H9 (cell line): ENCODE results near the gene WDR5. TPM values are rescaled to one million over a fixed set of nuclear protein-coding genes. Genes with fewer than 3 reads are reported as not detected.

Experiments used
- DNase-seq: peaks from one replicate; pipeline ENCODE4 v3.0.0-alpha.2; 2017
- H2AFZ ChIP-seq: one replicate; pipeline ENCODE4 v1.6.1; 2013; ENCODE audit warnings: mild to moderate bottlenecking, low read length, control low read depth, moderate library complexity
- H2AK5ac ChIP-seq: 2 replicates; pipeline ENCODE4 v1.6.1; 2013; ENCODE audit warnings: low read length, control low read depth, mixed read lengths; ENCODE audit not compliant: insufficient read length
- H2BK120ac ChIP-seq: one replicate; pipeline ENCODE4 v1.6.1; 2013; ENCODE audit warnings: low read depth, mild to moderate bottlenecking, low read length, control low read depth, inconsistent platforms; ENCODE audit not compliant: poor library complexity, severe bottlenecking
- H2BK12ac ChIP-seq: 2 replicates; pipeline ENCODE4 v1.6.1; 2013; ENCODE audit warnings: low read length, control low read depth, mixed read lengths, low read depth; ENCODE audit not compliant: insufficient read length
- H2BK15ac ChIP-seq: 2 replicates; pipeline ENCODE4 v1.6.1; 2013; ENCODE audit warnings: low read depth, low read length, control low read depth
- H2BK20ac ChIP-seq: one replicate; pipeline ENCODE4 v1.6.1; 2013; ENCODE audit warnings: low read depth, mild to moderate bottlenecking, low read length, control low read depth, inconsistent platforms; ENCODE audit not compliant: poor library complexity, severe bottlenecking
- H2BK5ac ChIP-seq: 2 replicates; pipeline ENCODE4 v1.6.1; 2013; ENCODE audit warnings: low read length, control low read depth, mixed read lengths; ENCODE audit not compliant: insufficient read length
- H3K14ac ChIP-seq: 2 replicates; pipeline ENCODE4 v1.6.1; 2013; ENCODE audit warnings: low read length, control low read depth; ENCODE audit not compliant: insufficient read depth
- H3K18ac ChIP-seq: 2 replicates; pipeline ENCODE4 v1.6.1; 2013; ENCODE audit warnings: low read depth, mild to moderate bottlenecking, mixed read lengths, low read length, control low read depth; ENCODE audit not compliant: insufficient read length
- H3K23ac ChIP-seq: 2 replicates; pipeline ENCODE4 v1.6.1; 2013; ENCODE audit warnings: low read length, control low read depth, mixed read lengths, low read depth; ENCODE audit not compliant: insufficient read length
- H3K23me2 ChIP-seq: 2 replicates; pipeline ENCODE4 v1.6.1; 2013; ENCODE audit warnings: low read depth, mild to moderate bottlenecking, mixed read lengths, low read length, control low read depth; ENCODE audit not compliant: insufficient read length, poor library complexity, severe bottlenecking
- H3K27ac ChIP-seq: 2 replicates; pipeline ENCODE4 v1.5.1; 2013; ENCODE audit warnings: low read length, control low read depth, mixed read lengths, low read depth; ENCODE audit not compliant: insufficient read length
- H3K27me3 ChIP-seq: 2 replicates; pipeline ENCODE4 v1.6.1; 2013; ENCODE audit warnings: low read length, control low read depth, inconsistent platforms; ENCODE audit not compliant: insufficient read depth
- H3K4ac ChIP-seq: 2 replicates; pipeline ENCODE4 v1.6.1; 2013; ENCODE audit warnings: low read depth, mild to moderate bottlenecking, control low read depth, inconsistent platforms, low read length, moderate library complexity
- H3K4me1 ChIP-seq: 2 replicates; pipeline ENCODE4 v1.6.1; 2013; ENCODE audit warnings: low read length, control low read depth, inconsistent platforms; ENCODE audit not compliant: insufficient read depth
- H3K4me2 ChIP-seq: 2 replicates; pipeline ENCODE4 v1.6.1; 2013; ENCODE audit warnings: low read length, control low read depth, mixed read lengths; ENCODE audit not compliant: insufficient read length, insufficient read depth
- H3K56ac ChIP-seq: 2 replicates; pipeline ENCODE4 v1.6.1; 2013; ENCODE audit warnings: low read depth, mild to moderate bottlenecking, mixed read lengths, low read length, control low read depth; ENCODE audit not compliant: insufficient read length
- H3K79me1 ChIP-seq: 2 replicates; pipeline ENCODE4 v1.6.1; 2013; ENCODE audit warnings: low read depth, mild to moderate bottlenecking, moderate library complexity, low read length, control low read depth, inconsistent platforms; ENCODE audit not compliant: insufficient read depth, poor library complexity, severe bottlenecking
- H3K79me2 ChIP-seq: 2 replicates; pipeline ENCODE4 v1.6.1; 2013; ENCODE audit warnings: low read length, control low read depth, inconsistent platforms; ENCODE audit not compliant: insufficient read depth
- H3K9ac ChIP-seq: 2 replicates; pipeline ENCODE4 v1.6.1; 2013; ENCODE audit warnings: low read length, control low read depth, mixed read lengths; ENCODE audit not compliant: insufficient read length; ENCODE audit errors: extremely low read depth
- H3K9me3 ChIP-seq: one replicate; pipeline ENCODE4 v1.6.1; 2013; ENCODE audit warnings: low read depth, low read length, inconsistent platforms; ENCODE audit not compliant: control insufficient read depth
- H3T11ph ChIP-seq: one replicate; pipeline ENCODE4 v1.6.1; 2013; ENCODE audit warnings: mild to moderate bottlenecking, low read length, control low read depth, inconsistent platforms
- H4K20me1 ChIP-seq: one replicate; pipeline ENCODE4 v1.6.1; 2013; ENCODE audit not compliant: control insufficient read depth, insufficient read length, insufficient read depth
- H4K5ac ChIP-seq: 2 replicates; pipeline ENCODE4 v1.6.1; 2013; ENCODE audit warnings: low read depth, mild to moderate bottlenecking, mixed read lengths, low read length, control low read depth; ENCODE audit not compliant: insufficient read length
- H4K8ac ChIP-seq: replicated peaks from 2 replicates; pipeline ENCODE4 v1.6.1; 2013; ENCODE audit warnings: low read length, control low read depth, mixed read lengths, low read depth; ENCODE audit not compliant: insufficient read length
- H4K91ac ChIP-seq: 2 replicates; pipeline ENCODE4 v1.6.1; 2013; ENCODE audit warnings: low read depth, mild to moderate bottlenecking, moderate library complexity, mixed read lengths, low read length, control low read depth; ENCODE audit not compliant: insufficient read length
- H3K27ac Mint-ChIP-seq, 3 experiments: 2 replicates in 2 of 3; 3 replicates in 1 of 3; pipeline ENCODE4 v1.8.0; 2020 to 2021; ENCODE audit warnings: mixed read lengths in 3 of 3, mild to moderate bottlenecking in 1 of 3, moderate library complexity in 1 of 3
- H3K27me3 Mint-ChIP-seq: 2 replicates; pipeline ENCODE4 v1.8.0; 2021; ENCODE audit warnings: low read depth, mild to moderate bottlenecking, moderate library complexity, mixed read lengths
- H3K36me3 Mint-ChIP-seq, 3 experiments: 2 replicates in 2 of 3; 3 replicates in 1 of 3; pipeline ENCODE4 v1.8.0; 2020 to 2021; ENCODE audit warnings: low read depth in 3 of 3, mixed read lengths in 3 of 3; ENCODE audit not compliant: insufficient read depth in 1 of 3
- H3K4me1 Mint-ChIP-seq, 2 experiments: 2 replicates each; pipeline ENCODE4 v1.8.0; 2020; ENCODE audit warnings: mixed read lengths in 2 of 2
- H3K4me3 Mint-ChIP-seq, 2 experiments: 2 replicates in 1 of 2; 3 replicates in 1 of 2; pipeline ENCODE4 v1.8.0; 2020 to 2021; ENCODE audit warnings: mild to moderate bottlenecking in 2 of 2, mixed read lengths in 2 of 2, moderate library complexity in 1 of 2
- H3K9me3 Mint-ChIP-seq, 2 experiments: 2 replicates in 1 of 2; 3 replicates in 1 of 2; pipeline ENCODE4 v1.8.0; 2020; ENCODE audit warnings: mild to moderate bottlenecking in 2 of 2, mixed read lengths in 2 of 2, moderate library complexity in 1 of 2
- CTCF ChIP-seq: fragments of 200-600 bp; sonication (generic); conservative IDR thresholded peaks from 3 replicates; pipeline ENCODE4 v1.8.0; 2021; ENCODE audit warnings: antibody characterized with exemption, mild to moderate bottlenecking
- WGBS: extraction: QIAGEN DNeasy Blood & Tissue Kit; methylation state at CpG from one replicate; pipeline ENCODE4 v1.1.7; 2013; ENCODE audit warnings: missing lambda C conversion rate, low lambda C conversion rate, mixed read lengths; ENCODE audit not compliant: insufficient read length; ENCODE audit errors: extremely low coverage; 5-methylcytosine and 5-hydroxymethylcytosine counted together
- total RNA-seq: library from RNA; stranded (reverse); gene quantifications from 2 replicates; pipeline ENCODE4 v1.2.1, GENCODE V29; 2021

Gene WDR5
- total RNA-seq, 1 experiment from 2014 or later: 72.3 TPM

GRCh38 chr9:134200730-134201129 is 64.8 kb downstream of the WDR5 start:
- H3K14ac ChIP-seq: no peak overlapping the region
- no peaks in the 10 kb centered on the region for H3K9me3 ChIP-seq
- H4K20me1 ChIP-seq: no peaks in the 10 kb centered on the region
- H3K27ac ChIP-seq: no peak overlapping the region
- no peaks in the 10 kb centered on the region for H3K9me3 Mint-ChIP-seq
- H3K27me3 ChIP-seq: no peaks in the 10 kb centered on the region
- no peak overlapping the region for H3K9ac ChIP-seq
- no peak overlapping the region for H4K5ac ChIP-seq
- H4K91ac ChIP-seq: no peak overlapping the region
- no peak overlapping the region for H2BK15ac ChIP-seq
- H3K23me2 ChIP-seq: no peaks in the 10 kb centered on the region
- no peak overlapping the region for H3K18ac ChIP-seq
- H3K79me1 ChIP-seq: no peaks in the 10 kb centered on the region
- H3K27me3 Mint-ChIP-seq: no peaks in the 10 kb centered on the region
- H2BK120ac ChIP-seq: no peak overlapping the region
- peaks cover 5 to 9% of the 10 kb centered on the region in 2 experiments for H3K4me1 Mint-ChIP-seq
- no peak overlapping the region for H3K4me2 ChIP-seq
- no peaks in the 10 kb centered on the region for H3K4me1 ChIP-seq
- no peak overlapping the region for H2BK20ac ChIP-seq
- no peak overlapping the region for H3K56ac ChIP-seq
- WGBS: no CpG with 5 or more reads among the region's 1 CpG
- H3K4ac ChIP-seq: no peak overlapping the region
- no peak overlapping the region for H2BK12ac ChIP-seq
- H3K27ac Mint-ChIP-seq: no peak overlapping the region
- H3K23ac ChIP-seq: no peak overlapping the region
- no peak for DNase-seq
- H3K4me3 Mint-ChIP-seq: no peak overlapping the region
- H3K79me2 ChIP-seq: no peaks in the 10 kb centered on the region
- H2BK5ac ChIP-seq: no peak overlapping the region
- no peak overlapping the region for H2AK5ac ChIP-seq
- no peak overlapping the region for H4K8ac ChIP-seq
- no peak for TF ChIP-seq CTCF
- H3K36me3 Mint-ChIP-seq: no peaks in the 10 kb centered on the region
- H2AFZ ChIP-seq: no peak overlapping the region
- no peak overlapping the region for H3T11ph ChIP-seq
